HCT116 (cell line): ENCODE results near the gene GAP43. TPM values are rescaled to one million over a fixed set of nuclear protein-coding genes. Genes with fewer than 3 reads are reported as not detected.

Experiments used
- ATAC-seq: fragments of 200-7000 bp; cut with Tn5 transposase; 2 replicates; pipeline ENCODE4 v1.9.1; 2020; ENCODE audit warnings: mild to moderate bottlenecking, moderate library complexity
- BruUV-seq: library from RNA; stranded (reverse); fragments of 400-500 nt; replicated peaks from 2 replicates; lab custom pipeline; 2021; lab: Mats Ljungman, UMichigan
- CTCF ChIA-PET: fragments of 300-600 bp; sonication (Branson Sonifier 250); formaldehyde crosslinking; loops from one replicate; lab custom pipeline; 2021; ENCODE audit warnings: antibody characterized with exemption; lab: Charles Lee
- POLR2A ChIA-PET: fragments of 300-600, 350-600 bp; sonication (Branson Sonifier 250); formaldehyde crosslinking; loops from one replicate; lab custom pipeline; 2021; ENCODE audit warnings: antibody characterized with exemption; lab: Charles Lee
- RAD21 ChIA-PET, 2 experiments: fragments of 300-600 bp; sonication (Branson Sonifier 250); formaldehyde crosslinking; loops; one replicate each; lab custom pipeline; 2023; ENCODE audit warnings: low total read pairs in 2 of 2; ENCODE audit not compliant: uncharacterized antibody in 2 of 2, unreplicated experiment in 2 of 2, low non-redundant PET in 1 of 2; lab: Charles Lee
- DNase-seq: peaks from one replicate; pipeline ENCODE4 v3.0.0-alpha.2; 2010; ENCODE audit warnings: low read depth, low spot score
- H2AFZ ChIP-seq: fragments of 200-600 bp; shearing (Covaris generic), sonication (generic); 2 replicates; pipeline ENCODE4 v1.6.1; 2017; ENCODE audit warnings: low read depth, mixed run types, mixed read lengths, antibody characterized with exemption, low read length; ENCODE audit not compliant: poor library complexity, severe bottlenecking
- H3K27ac ChIP-seq: 2 replicates; pipeline ENCODE4 v1.5.1; 2012; ENCODE audit warnings: low read depth, low read length
- H3K27me3 ChIP-seq: fragments of 200-600 bp; sonication (generic); 2 replicates; pipeline ENCODE4 v1.6.1; 2016; ENCODE audit warnings: mixed run types, low read length, mixed read lengths; ENCODE audit not compliant: insufficient read depth
- H3K36me3 ChIP-seq, 2 experiments: fragments of 200-500 bp in 1 of 2; fragments of 200-600 bp in 1 of 2; sonication (Bioruptor generic) in 1 of 2; sonication (generic) in 1 of 2; 2 replicates each; pipeline versions ENCODE4 v1.5.1 to v1.6.1; 2014 to 2016; ENCODE audit warnings: low read length in 2 of 2, inconsistent platforms in 1 of 2, mixed read lengths in 1 of 2, mixed run types in 1 of 2; ENCODE audit not compliant: insufficient read depth in 2 of 2, control insufficient read depth in 1 of 2
- H3K4me1 ChIP-seq, 2 experiments: fragments of 200-600 bp in 1 of 2; sonication (generic) in 1 of 2; 2 replicates each; pipeline versions ENCODE4 v1.5.1 to v1.6.1; 2012 to 2017; ENCODE audit warnings: low read length in 2 of 2, inconsistent platforms in 1 of 2, mild to moderate bottlenecking in 1 of 2, mixed read lengths in 1 of 2, mixed run types in 1 of 2, moderate library complexity in 1 of 2; ENCODE audit not compliant: insufficient read depth in 2 of 2, control insufficient read depth in 1 of 2
- H3K4me2 ChIP-seq: fragments of 200-600 bp; sonication (generic); 2 replicates; pipeline ENCODE4 v1.6.1; 2017; ENCODE audit warnings: mixed run types, low read length, mixed read lengths
- H3K4me3 ChIP-seq, 2 experiments: fragments of 200-600 bp in 1 of 2; sonication (generic) in 1 of 2; replicated peaks in 1 of 2; 2 replicates each; pipeline ENCODE4 v1.5.1; 2011 to 2016; ENCODE audit warnings: low read length in 2 of 2, control low read depth in 1 of 2, low read depth in 1 of 2, mild to moderate bottlenecking in 1 of 2, mixed read lengths in 1 of 2, mixed run types in 1 of 2
- H3K79me2 ChIP-seq: fragments of 200-600 bp; sonication (generic); 2 replicates; pipeline ENCODE4 v1.6.1; 2017; ENCODE audit warnings: mild to moderate bottlenecking, mixed run types, low read length, moderate library complexity, mixed read lengths; ENCODE audit not compliant: insufficient read depth
- H3K9ac ChIP-seq: fragments of 200-600 bp; sonication (generic); 2 replicates; pipeline ENCODE4 v1.6.1; 2016; ENCODE audit warnings: low read length, mixed read lengths
- H3K9me2 ChIP-seq: fragments of 200-600 bp; sonication (generic), shearing (Covaris generic); 2 replicates; pipeline ENCODE4 v1.6.1; 2017; ENCODE audit warnings: mixed run types, mild to moderate bottlenecking, moderate library complexity; ENCODE audit not compliant: insufficient read depth
- H3K9me3 ChIP-seq, 2 experiments: fragments of 200-500 bp in 1 of 2; fragments of 200-600 bp in 1 of 2; sonication (Bioruptor generic) in 1 of 2; sonication (generic) in 1 of 2; 2 replicates each; pipeline ENCODE4 v1.6.1; 2014 to 2017; ENCODE audit warnings: low read length in 2 of 2, mixed read lengths in 2 of 2, inconsistent platforms in 1 of 2, low read depth in 1 of 2, mild to moderate bottlenecking in 1 of 2, mixed run types in 1 of 2, moderate library complexity in 1 of 2; ENCODE audit not compliant: control insufficient read depth in 1 of 2, insufficient read depth in 1 of 2
- H4K20me1 ChIP-seq: fragments of 200-600 bp; sonication (generic), shearing (Covaris generic); 2 replicates; pipeline ENCODE4 v1.6.1; 2017; ENCODE audit warnings: mixed run types, mild to moderate bottlenecking, moderate library complexity; ENCODE audit not compliant: insufficient read depth
- EZH2phosphoT487 ChIP-seq: fragments of 200-600 bp; IDR thresholded peaks from 2 replicates; pipeline ENCODE4 v1.6.1; 2018; ENCODE audit warnings: antibody characterized with exemption, borderline replicate concordance
- JUND ChIP-seq: IDR thresholded peaks from 2 replicates; pipeline ENCODE4 v1.6.1; 2012
- POLR2AphosphoS5 ChIP-seq: IDR thresholded peaks from 2 replicates; pipeline ENCODE4 v1.6.1; 2011; ENCODE audit warnings: mild to moderate bottlenecking, low read depth, low read length, moderate library complexity
- TCF7L2 ChIP-seq: IDR thresholded peaks from 2 replicates; pipeline ENCODE4 v1.7.0; 2011; ENCODE audit warnings: borderline replicate concordance, inconsistent platforms; ENCODE audit not compliant: insufficient read depth, insufficient read length; ENCODE audit errors: extremely low read depth
- YY1 ChIP-seq: IDR thresholded peaks from 2 replicates; pipeline ENCODE4 v1.6.1; 2011; ENCODE audit warnings: low read length, low read depth, moderate library complexity, mild to moderate bottlenecking; ENCODE audit not compliant: insufficient replicate concordance; ENCODE audit errors: extremely low read depth
- intact Hi-C: fragments of 100-400 bp; cut with micrococcal nuclease; formaldehyde crosslinking; loops from 2 replicates; pipeline ENCODE4 v1.10.0; 2022
- total RNA-seq: library from RNA; stranded (reverse); gene quantifications from one replicate; pipeline ENCODE4 v1.2.1, GENCODE V29; 2021; ENCODE audit not compliant: unreplicated experiment
- TF ChIP-seq, protein P1 (sequence below), 3 experiments: fragments of 200-600 bp in 1 of 3; sonication (generic) in 1 of 3; IDR thresholded peaks in 2 of 3; conservative IDR thresholded peaks in 1 of 3; 2 replicates each; pipeline ENCODE4 v1.5.1; 2012 to 2017; ENCODE audit warnings: low read depth in 2 of 3, low read length in 2 of 3, antibody characterized with exemption in 1 of 3, borderline replicate concordance in 1 of 3, control low read depth in 1 of 3, mild to moderate bottlenecking in 1 of 3, mixed read lengths in 1 of 3, mixed run types in 1 of 3, moderate library complexity in 1 of 3; ENCODE audit not compliant: insufficient read depth in 1 of 3
- TF ChIP-seq, protein P2 (sequence below): IDR thresholded peaks from 2 replicates; pipeline ENCODE4 v1.6.1; 2012
- TF ChIP-seq, protein P3 (sequence below): IDR thresholded peaks from 2 replicates; pipeline ENCODE4 v1.6.1; 2012; ENCODE audit warnings: low read depth

The GAP43 gene
- total RNA-seq, 1 experiment from 2014 or later = not detected

DNA sequence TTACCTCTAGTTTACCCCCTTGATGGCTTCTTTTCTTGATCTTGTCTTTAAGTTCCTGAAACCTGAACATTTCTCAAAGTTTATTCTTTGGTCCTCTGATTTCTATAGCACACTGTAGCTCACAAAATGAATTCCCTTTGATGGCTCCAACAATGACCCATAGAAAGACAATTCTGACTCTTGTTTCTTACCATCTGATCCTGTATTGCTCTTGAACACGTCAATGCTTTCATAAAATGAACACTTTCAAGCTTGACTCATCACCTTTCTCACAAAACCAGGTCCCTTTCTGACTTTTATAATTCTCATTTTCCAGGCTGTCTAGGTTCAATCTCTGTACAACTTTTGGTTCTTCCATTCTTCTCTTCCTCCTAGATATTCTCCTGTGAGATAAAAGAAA, 5.7 kb upstream of the GAP43 start:
- Histone ChIP-seq H3K9me3 (no peaks in the 10 kb centered on the region), H3K4me1 (peaks cover 5 to 8% of the 10 kb centered on the region in 2 experiments; a peak in 3 of 4 replicates), H3K9me2 (no peaks in the 10 kb centered on the region; the same call in 1 of the 2 replicates), H3K9ac (no peak overlapping the region), H3K79me2 (no peaks in the 10 kb centered on the region), H2AFZ (no peak overlapping the region), H3K36me3 (no peaks in the 10 kb centered on the region), H3K4me2 (no peak overlapping the region), H3K27ac (no peak overlapping the region)
- ATAC-seq = no peak
- no TSS peak for BruUV-seq
- RAD21 ChIA-PET = no interaction called here
- CTCF ChIA-PET = no interaction called here
- POLR2A ChIA-PET = no interaction called here
- intact Hi-C loops = no loop called here
- no peak for DNase-seq
- TF ChIP-seq EZH2phosphoT487 (no peak), TCF7L2 (no peak), YY1 (no peak), JUND (no peak), POLR2AphosphoS5 (no peak)
- TF ChIP-seq, protein P1, sequence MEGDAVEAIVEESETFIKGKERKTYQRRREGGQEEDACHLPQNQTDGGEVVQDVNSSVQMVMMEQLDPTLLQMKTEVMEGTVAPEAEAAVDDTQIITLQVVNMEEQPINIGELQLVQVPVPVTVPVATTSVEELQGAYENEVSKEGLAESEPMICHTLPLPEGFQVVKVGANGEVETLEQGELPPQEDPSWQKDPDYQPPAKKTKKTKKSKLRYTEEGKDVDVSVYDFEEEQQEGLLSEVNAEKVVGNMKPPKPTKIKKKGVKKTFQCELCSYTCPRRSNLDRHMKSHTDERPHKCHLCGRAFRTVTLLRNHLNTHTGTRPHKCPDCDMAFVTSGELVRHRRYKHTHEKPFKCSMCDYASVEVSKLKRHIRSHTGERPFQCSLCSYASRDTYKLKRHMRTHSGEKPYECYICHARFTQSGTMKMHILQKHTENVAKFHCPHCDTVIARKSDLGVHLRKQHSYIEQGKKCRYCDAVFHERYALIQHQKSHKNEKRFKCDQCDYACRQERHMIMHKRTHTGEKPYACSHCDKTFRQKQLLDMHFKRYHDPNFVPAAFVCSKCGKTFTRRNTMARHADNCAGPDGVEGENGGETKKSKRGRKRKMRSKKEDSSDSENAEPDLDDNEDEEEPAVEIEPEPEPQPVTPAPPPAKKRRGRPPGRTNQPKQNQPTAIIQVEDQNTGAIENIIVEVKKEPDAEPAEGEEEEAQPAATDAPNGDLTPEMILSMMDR (IDR thresholded peaks at IDR 0.05 in 2 of 3, conservative IDR thresholded peaks at IDR 0.05 in 1 of 3; ENCODE audit: borderline replicate concordance in 1 of 3, insufficient read depth in 1 of 3, low read depth in 2 of 3, low read length in 2 of 3) = no peak
- TF ChIP-seq, protein P2, sequence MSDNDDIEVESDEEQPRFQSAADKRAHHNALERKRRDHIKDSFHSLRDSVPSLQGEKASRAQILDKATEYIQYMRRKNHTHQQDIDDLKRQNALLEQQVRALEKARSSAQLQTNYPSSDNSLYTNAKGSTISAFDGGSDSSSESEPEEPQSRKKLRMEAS = no peak
- TF ChIP-seq, protein P3, sequence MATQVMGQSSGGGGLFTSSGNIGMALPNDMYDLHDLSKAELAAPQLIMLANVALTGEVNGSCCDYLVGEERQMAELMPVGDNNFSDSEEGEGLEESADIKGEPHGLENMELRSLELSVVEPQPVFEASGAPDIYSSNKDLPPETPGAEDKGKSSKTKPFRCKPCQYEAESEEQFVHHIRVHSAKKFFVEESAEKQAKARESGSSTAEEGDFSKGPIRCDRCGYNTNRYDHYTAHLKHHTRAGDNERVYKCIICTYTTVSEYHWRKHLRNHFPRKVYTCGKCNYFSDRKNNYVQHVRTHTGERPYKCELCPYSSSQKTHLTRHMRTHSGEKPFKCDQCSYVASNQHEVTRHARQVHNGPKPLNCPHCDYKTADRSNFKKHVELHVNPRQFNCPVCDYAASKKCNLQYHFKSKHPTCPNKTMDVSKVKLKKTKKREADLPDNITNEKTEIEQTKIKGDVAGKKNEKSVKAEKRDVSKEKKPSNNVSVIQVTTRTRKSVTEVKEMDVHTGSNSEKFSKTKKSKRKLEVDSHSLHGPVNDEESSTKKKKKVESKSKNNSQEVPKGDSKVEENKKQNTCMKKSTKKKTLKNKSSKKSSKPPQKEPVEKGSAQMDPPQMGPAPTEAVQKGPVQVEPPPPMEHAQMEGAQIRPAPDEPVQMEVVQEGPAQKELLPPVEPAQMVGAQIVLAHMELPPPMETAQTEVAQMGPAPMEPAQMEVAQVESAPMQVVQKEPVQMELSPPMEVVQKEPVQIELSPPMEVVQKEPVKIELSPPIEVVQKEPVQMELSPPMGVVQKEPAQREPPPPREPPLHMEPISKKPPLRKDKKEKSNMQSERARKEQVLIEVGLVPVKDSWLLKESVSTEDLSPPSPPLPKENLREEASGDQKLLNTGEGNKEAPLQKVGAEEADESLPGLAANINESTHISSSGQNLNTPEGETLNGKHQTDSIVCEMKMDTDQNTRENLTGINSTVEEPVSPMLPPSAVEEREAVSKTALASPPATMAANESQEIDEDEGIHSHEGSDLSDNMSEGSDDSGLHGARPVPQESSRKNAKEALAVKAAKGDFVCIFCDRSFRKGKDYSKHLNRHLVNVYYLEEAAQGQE = no peak
- TF ChIP-seq, all 23 proteins: peak for 0
- no peak overlapping the region for H3K4me3 ChIP-seq
- no peaks in the 10 kb centered on the region for H4K20me1 ChIP-seq
- H3K27me3 ChIP-seq = no peaks in the 10 kb centered on the region
